ENCODE data around the gene RAB9B. TPM values are rescaled to one million over a fixed set of nuclear protein-coding genes. Genes with fewer than 3 reads are reported as not detected.

The RAB9B gene
- total RNA-seq, 4 donors from 2014 or later, result 0.50 to 3.9 (median 0.76) TPM

- TF ChIP-seq, protein P1, sequence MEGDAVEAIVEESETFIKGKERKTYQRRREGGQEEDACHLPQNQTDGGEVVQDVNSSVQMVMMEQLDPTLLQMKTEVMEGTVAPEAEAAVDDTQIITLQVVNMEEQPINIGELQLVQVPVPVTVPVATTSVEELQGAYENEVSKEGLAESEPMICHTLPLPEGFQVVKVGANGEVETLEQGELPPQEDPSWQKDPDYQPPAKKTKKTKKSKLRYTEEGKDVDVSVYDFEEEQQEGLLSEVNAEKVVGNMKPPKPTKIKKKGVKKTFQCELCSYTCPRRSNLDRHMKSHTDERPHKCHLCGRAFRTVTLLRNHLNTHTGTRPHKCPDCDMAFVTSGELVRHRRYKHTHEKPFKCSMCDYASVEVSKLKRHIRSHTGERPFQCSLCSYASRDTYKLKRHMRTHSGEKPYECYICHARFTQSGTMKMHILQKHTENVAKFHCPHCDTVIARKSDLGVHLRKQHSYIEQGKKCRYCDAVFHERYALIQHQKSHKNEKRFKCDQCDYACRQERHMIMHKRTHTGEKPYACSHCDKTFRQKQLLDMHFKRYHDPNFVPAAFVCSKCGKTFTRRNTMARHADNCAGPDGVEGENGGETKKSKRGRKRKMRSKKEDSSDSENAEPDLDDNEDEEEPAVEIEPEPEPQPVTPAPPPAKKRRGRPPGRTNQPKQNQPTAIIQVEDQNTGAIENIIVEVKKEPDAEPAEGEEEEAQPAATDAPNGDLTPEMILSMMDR (IDR thresholded peaks at IDR 0.05), result no peak
- no peak for ATAC-seq (ENCODE audit: low FRiP score)
- DNase-seq (ENCODE audit: low spot score), result no peak
Observed at GRCh38 chrX:103781706-103782105, 50.4 kb downstream of the RAB9B start.

GRCh38 chrX:103781062-103781402 is 51.0 kb downstream of the RAB9B start:
- no peak for ATAC-seq (ENCODE audit: low FRiP score)

GRCh38 chrX:103780336-103781061 is 51.6 kb downstream of the RAB9B start:
- TF ChIP-seq, protein P1 (IDR thresholded peaks at IDR 0.05), result no peak
- ATAC-seq (ENCODE audit: low FRiP score), result no peak

More at GRCh38 chrX:103781062-103781402, 51.0 kb downstream of the RAB9B start:
- DNase-seq (ENCODE audit: low spot score), result no peak
- TF ChIP-seq, protein P1 (IDR thresholded peaks at IDR 0.05), result no peak

GRCh38 chrX:103779141-103779789 is 52.8 kb downstream of the RAB9B start:
- TF ChIP-seq, protein P1 (IDR thresholded peaks at IDR 0.05), result no peak
- ATAC-seq (ENCODE audit: low FRiP score), result no peak

More at GRCh38 chrX:103780336-103781061, 51.6 kb downstream of the RAB9B start:
- DNase-seq (ENCODE audit: low spot score), result no peak

GRCh38 chrX:103776546-103776945 is 55.5 kb downstream of the RAB9B start, which contains the start of gene PLP1:
Gene PLP1 (plus strand): TSS chrX:103776840. CDS start chrX:103776996, 156 bp downstream.
- DNase-seq (ENCODE audit: low spot score), result no peak
- ATAC-seq (ENCODE audit: low FRiP score), result no peak
- TF ChIP-seq, protein P1 (IDR thresholded peaks at IDR 0.05), result no peak

More at GRCh38 chrX:103779141-103779789, 52.8 kb downstream of the RAB9B start:
- DNase-seq (ENCODE audit: low spot score), result no peak

GRCh38 chrX:103774070-103774642 is 57.9 kb downstream of the RAB9B start:
- DNase-seq (ENCODE audit: low spot score) (no peak), ATAC-seq (ENCODE audit: low FRiP score) (no peak)
- TF ChIP-seq, protein P1 (IDR thresholded peaks at IDR 0.05), result no peak

Data from omental fat pad (tissue), 4 donors.